GM19452 (cell line): ENCODE results near the gene MANEA.

Experiments
- ATAC-seq: cut with Tn5 transposase; IDR thresholded peaks from one replicate; pipeline ENCODE4 v1.9.1; 2021; ENCODE audit not compliant: unreplicated experiment

Gene MANEA

DNA sequence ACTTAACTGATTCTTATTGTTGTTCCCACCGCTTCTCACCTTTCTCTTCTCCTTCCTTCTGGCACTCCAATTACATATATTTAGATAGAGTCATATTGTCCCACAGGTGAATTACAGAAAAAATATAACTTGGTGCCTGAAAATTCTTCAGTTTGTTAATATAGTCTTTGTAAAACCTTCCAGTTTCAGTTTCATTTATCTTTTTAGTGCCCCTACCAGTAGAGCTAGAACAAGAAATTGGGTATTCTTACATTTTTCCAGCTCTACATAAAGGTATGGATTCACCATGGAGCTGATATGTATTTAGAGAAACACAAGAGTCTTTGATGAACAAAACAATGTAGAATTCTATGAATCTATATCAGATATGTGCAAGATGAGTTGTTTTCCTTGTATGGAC lies 10.7 kb downstream of the MANEA start:
- no peak for ATAC-seq

DNA sequence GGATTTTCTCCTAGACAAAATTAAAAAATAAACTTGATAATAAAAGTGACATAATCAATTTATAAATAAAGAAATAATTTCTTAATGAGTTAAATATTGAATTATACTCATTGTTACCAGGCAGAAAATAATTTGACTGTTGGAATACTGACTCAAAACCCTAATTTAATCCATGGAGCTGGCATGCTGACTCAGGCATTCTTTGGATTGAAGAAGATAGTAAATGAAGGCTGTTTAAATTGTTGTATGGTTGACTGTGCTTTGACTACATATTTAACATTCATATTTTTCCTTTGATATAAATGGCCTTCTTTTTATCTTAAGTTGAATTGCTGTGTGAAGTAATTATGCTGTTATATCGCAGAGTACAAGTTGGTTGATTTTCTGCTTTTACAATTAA lies 11.7 kb downstream of the MANEA start:
- no peak for ATAC-seq

DNA sequence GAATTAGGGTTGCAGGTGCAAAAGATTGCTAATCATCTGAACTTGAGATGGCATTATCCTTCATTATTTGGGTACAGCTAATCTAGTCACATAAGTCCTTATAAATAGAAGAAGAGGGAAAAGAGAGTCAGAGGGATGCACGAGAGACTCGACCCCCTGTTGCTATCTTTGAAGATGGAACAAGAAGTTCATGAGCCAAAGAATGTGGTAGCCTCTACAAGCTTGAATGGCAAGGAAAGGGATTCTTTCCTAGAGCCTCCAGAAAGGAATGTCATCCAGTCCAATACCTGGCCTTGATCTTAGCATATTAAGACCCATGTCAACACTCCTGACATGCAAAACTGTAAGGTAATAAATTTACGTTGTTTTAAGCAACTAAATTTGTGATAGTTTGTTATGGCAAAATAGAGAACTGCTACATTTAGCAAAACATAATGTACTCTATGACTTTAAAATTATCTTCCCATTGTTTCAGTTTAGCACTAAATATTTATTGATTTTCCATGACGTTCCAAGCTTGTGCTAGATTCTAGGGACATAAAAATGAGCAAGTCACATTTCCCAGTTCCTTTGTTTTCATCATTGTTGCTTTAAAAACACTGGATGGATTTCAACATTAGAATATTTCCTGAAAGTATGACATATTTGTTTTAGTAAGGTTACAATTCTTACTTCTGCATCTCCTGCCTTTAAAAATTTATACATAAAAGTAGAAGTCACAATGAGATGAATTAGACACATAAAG lies 12.7 kb downstream of the MANEA start:
- no peak for ATAC-seq

DNA sequence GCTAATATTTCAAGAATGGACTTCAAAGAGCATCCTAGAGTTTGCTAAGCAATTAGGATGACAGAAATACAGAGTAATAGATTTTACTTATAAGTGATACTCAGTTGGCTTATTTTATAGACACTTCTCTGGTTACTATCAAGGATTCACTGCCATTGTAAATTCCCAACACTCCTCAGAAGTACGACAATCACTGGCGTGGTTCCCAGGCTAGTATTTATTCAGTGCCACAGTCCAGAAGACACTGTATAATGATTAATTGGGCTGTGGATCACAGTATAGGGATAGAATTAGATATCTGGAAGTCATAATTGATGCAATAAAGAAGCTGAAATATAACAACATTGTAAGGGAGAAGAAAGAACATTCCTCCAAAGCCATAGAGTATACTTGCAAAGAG lies 15.7 kb downstream of the MANEA start:
- no peak for ATAC-seq

DNA sequence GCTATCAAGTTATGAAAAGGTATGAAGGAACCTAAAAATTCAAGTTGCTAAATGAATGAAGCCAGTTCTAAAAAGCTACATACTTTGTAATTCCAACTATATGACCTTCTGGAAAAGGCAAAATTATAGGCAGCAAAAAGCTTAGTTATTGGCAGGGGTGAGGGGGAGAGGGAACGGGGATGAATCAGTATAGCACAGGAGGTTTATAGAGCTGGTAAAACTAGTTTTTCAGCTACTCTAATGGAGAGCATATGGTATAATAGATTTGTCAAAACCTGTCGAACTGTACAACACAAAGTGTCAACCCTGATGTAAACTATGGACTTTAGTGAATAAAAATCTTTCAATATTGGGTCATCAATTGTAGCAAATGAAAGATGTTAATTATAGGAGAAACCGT lies 18.7 kb downstream of the MANEA start:
- ATAC-seq, result no peak

DNA sequence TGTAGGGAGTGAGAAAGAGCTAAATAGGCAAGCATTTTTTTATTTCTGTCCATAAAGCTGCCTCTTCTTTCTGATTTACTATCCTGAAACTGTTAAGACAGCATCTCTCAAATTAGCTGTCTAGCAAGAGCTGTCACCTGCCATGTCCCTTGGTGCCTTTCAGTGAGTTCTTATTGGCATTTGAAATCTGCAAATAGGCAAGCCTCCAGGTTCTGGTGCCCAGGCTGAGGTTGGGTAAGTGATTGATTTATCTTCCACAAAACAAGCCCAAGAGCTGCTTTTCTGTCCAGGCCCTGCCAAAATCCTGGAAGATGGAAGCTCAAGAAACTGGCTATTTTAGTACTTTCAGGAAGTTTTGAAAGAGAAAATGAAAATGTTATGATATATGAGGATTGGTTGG lies 22.4 kb downstream of the MANEA start:
- no peak for ATAC-seq

DNA sequence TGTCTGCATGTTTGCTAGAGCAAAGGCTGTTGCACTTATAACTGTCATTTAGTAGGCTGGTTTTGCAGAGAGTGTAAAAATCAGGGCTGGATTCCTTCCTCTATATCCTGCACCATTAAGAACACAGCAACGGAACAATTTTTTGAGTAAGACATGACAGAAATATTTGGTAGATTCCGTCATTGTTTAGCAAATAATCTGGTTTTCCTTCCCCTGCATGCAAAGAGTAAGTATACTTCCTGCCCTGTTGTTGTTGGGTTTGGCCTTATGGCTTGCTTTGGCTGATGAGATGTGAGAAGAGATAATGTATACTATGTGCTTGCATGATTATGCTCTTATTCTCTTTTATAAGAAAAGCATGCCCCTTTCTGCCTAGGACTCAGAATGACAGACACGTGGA lies 23.8 kb downstream of the MANEA start:
- no peak for ATAC-seq

DNA sequence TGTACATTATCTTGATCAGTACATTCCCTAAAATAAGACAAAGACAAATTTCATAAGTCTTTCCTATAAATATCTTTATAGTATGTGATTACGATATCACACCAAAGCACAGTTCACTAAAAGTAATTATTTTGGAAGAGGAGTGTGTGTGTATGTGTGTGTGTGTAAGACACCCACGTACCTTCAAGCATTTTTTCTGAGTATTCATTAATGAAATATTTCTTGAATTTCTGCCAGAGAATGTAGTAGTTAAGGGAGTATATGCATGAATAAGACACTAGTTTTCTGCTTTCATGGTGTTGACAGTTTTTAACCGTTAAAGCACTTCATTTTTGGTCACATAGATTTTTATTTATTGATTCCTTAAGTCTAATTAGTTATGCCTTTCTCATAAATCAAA lies 36.8 kb downstream of the MANEA start:
- ATAC-seq, result no peak

DNA sequence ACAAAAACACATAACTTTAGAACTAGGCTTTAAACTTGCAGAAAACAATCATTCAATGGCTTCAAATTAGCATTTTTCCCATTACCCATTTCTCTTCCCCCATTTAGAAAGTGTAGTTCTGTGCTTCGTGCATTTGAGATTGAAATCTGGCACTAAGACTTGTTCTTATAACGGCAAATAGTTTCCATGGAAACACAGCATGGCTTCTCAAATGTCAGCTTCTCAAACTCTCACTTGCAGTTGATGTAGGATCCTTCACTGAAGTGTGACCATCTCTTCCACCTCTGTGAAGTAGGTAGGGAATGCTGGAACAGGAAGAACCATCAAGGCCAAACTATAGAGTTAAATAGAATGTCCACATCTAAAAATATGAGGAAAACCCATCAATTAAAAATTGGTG lies 52.2 kb downstream of the MANEA start:
- no peak for ATAC-seq

DNA sequence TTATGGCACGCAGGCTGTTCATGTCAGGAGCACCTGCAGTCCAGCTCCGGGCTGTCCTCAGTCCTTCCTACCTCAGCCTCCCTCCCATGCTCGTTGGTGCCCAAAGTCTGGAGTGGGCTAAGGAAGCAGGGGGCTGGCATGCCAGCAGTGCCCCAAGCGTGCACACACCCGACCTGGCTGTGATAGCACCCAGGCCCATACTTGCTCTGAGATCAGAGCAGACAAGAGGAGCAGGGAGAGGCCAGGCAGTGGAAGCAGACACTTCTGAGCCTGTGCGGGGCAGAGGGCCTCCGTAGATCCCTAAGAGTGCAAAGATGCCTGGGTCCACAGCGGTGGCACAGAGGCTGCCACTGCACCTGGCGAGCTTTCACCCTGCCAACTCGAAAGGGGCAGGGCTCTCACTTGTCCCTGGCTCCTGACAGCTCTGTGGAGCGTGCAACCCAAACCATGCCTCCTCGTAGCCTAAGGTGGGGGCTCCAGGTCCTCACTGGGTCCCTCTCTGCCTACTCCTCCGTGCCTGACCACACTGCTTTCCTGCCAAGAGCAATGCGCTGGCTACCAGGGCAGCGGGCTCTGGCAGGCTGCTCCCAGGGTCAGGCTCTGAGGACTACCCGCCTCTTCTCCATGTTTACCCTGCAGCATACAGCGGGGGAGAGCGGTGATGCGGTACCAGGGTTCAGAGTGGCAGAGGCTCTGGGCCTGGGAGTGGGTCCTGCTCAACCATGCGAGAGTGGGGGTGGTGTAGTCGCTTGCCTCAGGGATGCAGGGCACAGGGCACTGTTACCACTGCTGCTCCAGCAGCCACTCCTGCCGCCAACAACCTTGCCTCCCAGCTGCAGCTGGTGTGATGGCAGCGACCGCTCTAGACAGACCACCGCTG lies 59.5 kb downstream of the MANEA start:
- no peak for ATAC-seq

DNA sequence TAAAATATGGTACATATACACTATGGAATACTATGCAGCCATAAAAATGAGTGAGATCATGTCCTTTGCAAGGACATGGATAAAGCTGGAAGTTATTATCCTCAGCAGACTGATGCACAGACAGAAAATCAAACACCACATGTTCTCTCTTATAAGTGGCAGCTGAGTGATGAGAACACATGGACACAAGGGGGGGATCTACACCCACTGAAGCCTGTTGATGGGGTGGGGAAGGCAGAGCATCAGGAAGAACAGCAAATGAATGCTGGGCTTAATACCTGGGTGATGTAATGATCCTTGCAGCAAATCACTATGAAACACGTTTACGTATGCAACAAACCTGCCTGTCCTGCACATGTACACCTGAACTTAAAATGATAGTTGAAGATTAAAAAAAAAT lies 71.3 kb downstream of the MANEA start:
- no peak for ATAC-seq

DNA sequence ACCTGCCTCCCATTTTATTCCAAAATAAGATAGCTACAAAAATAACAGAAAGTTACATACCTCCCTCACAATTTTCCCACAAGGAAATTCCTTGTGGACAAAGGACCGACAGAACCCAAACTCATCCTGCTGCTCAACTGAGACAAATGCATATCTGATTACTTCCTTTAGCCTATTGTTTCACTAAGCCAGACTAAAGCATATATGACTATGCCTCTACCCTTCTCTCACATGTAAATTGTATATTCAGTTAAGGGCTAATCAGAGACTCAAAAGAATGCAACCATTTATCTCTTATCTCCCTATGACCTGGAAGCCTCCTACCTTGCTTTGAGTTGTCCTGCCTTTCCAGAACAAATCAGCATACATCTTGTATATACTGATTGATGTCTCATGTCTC lies 72.1 kb downstream of the MANEA start:
- no peak for ATAC-seq

DNA sequence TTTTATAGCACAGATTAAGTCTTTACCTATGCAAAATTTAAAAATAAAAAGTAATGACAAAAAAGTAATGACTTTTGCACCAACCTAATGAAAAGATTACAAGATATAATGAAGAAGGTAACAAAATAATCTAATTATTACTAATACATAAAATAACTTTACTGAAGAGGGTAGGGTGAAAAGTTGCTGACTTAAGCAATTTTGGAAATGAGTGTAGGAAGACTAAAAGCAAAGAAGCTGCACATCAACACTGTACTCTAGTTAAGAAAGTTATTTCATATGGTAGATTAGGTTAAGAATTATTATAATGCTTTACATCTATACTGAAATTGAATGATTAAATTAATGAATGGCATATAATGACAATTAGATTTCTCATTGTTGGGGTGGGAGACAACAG lies 76.8 kb downstream of the MANEA start:
- ATAC-seq, result no peak

DNA sequence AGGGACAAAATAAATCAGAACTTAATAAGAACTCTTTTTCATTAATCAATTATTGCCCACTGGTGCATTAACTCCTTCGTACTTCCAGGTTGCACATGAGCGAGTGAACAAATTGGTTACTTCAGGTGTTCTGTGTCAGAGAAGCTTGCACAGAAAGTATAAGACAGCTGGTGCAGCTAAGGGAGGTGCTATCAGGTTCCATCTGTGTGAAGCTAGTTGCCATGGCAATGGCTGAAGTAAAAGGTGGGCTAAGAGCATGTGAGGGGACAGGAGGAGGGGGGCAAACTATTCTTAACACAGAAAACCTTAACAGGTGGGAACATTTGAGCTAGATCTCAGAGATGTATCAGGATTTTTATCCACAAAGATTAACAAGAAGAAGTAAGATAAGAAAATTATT lies 81.6 kb downstream of the MANEA start:
- no peak for ATAC-seq
